GM06990 (cell line): ENCODE measurements around the gene CDH4.

ENCODE experiments used
- DNase-seq: peaks from one replicate; pipeline ENCODE4 v3.0.0-alpha.2; 2011; ENCODE audit not compliant: insufficient read length; ENCODE audit errors: extremely low read depth
- H3K27me3 ChIP-seq: replicated peaks from 2 replicates; pipeline ENCODE4 v1.6.0; 2011; ENCODE audit warnings: low read length; ENCODE audit not compliant: control insufficient read depth, insufficient read depth
- H3K36me3 ChIP-seq: 2 replicates; pipeline ENCODE4 v1.5.1; 2011; ENCODE audit warnings: low read length; ENCODE audit not compliant: control insufficient read depth, insufficient read depth
- H3K4me3 ChIP-seq: replicated peaks from 2 replicates; pipeline ENCODE4 v1.5.1; 2011; ENCODE audit warnings: low read depth, mild to moderate bottlenecking, control low read depth, low read length
- TF ChIP-seq, protein P1 (sequence below): IDR thresholded peaks from 2 replicates; pipeline ENCODE4 v1.5.1; 2011; ENCODE audit warnings: low read length, control low read depth, mild to moderate bottlenecking, inconsistent platforms; ENCODE audit not compliant: insufficient read depth, poor library complexity, severe bottlenecking

Gene CDH4

GRCh38 chr20:61385296-61385695 is 133.2 kb downstream of the CDH4 start:
- no peak for DNase-seq
- TF ChIP-seq, protein P1, sequence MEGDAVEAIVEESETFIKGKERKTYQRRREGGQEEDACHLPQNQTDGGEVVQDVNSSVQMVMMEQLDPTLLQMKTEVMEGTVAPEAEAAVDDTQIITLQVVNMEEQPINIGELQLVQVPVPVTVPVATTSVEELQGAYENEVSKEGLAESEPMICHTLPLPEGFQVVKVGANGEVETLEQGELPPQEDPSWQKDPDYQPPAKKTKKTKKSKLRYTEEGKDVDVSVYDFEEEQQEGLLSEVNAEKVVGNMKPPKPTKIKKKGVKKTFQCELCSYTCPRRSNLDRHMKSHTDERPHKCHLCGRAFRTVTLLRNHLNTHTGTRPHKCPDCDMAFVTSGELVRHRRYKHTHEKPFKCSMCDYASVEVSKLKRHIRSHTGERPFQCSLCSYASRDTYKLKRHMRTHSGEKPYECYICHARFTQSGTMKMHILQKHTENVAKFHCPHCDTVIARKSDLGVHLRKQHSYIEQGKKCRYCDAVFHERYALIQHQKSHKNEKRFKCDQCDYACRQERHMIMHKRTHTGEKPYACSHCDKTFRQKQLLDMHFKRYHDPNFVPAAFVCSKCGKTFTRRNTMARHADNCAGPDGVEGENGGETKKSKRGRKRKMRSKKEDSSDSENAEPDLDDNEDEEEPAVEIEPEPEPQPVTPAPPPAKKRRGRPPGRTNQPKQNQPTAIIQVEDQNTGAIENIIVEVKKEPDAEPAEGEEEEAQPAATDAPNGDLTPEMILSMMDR, result no peak
- Histone ChIP-seq H3K27me3 (no peaks in the 10 kb centered on the region), H3K4me3 (no peak overlapping the region), H3K36me3 (no peaks in the 10 kb centered on the region)

- DNase-seq, result no peak
- TF ChIP-seq, protein P1, result no peak
- H3K36me3 ChIP-seq, result no peaks in the 10 kb centered on the region
These were observed 133.7 kb downstream of the CDH4 start for GRCh38 chr20:61385731-61386130.

GRCh38 chr20:61387204-61387953 is 135.3 kb downstream of the CDH4 start:
- TF ChIP-seq, protein P1, result no peak
- H3K36me3 ChIP-seq, result no peaks in the 10 kb centered on the region
- no peak overlapping the region for H3K4me3 ChIP-seq
- H3K27me3 ChIP-seq, result no peaks in the 10 kb centered on the region
- DNase-seq, result no peak

More at GRCh38 chr20:61385731-61386130, 133.7 kb downstream of the CDH4 start:
- H3K4me3 ChIP-seq, result no peak overlapping the region
- no peaks in the 10 kb centered on the region for H3K27me3 ChIP-seq

- no peaks in the 10 kb centered on the region for H3K27me3 ChIP-seq
- H3K4me3 ChIP-seq, result no peak overlapping the region
- TF ChIP-seq, protein P1, result no peak
- H3K36me3 ChIP-seq, result no peaks in the 10 kb centered on the region
- DNase-seq, result no peak
These were observed 135.9 kb downstream of the CDH4 start for GRCh38 chr20:61387954-61388348.

GRCh38 chr20:61389077-61389476 is 137.0 kb downstream of the CDH4 start:
- DNase-seq, result no peak
- H3K36me3 ChIP-seq, result no peaks in the 10 kb centered on the region
- H3K4me3 ChIP-seq, result no peak overlapping the region
- H3K27me3 ChIP-seq, result no peaks in the 10 kb centered on the region
- TF ChIP-seq, protein P1, result no peak
